ENCODE measurements around the gene OR10P1.

DNA sequence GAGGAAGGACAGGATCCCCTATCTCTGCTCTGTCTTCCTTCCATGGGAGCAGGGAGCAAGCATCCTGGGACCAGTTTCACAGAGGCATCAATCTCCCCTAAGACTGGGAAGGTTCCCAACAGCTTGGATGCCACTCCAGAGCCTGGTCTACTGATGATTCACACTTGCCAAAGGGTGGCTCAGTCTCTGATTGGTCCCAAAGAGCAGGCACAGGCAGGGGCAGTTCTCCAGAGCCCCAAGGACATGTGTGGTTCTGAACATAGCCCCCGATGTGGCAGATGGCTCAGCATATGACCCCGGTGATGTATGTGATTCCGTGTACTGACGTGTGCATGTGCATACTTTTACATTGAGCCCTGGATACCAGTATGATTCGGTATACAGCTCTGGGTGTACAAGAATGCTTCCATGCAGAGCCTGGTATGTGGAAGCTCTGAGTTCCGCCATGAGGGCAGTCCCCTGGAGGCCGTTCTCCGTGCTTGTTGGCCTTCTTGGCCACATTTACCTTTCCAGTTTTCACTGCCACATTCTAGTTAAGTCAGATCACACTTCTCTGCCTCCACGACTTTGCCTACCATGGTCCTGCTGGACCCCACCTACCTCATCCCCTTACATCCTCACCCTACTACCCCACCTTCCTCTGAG, 49.8 kb downstream of the OR10P1 start:
- TF ChIP-seq, protein P1, sequence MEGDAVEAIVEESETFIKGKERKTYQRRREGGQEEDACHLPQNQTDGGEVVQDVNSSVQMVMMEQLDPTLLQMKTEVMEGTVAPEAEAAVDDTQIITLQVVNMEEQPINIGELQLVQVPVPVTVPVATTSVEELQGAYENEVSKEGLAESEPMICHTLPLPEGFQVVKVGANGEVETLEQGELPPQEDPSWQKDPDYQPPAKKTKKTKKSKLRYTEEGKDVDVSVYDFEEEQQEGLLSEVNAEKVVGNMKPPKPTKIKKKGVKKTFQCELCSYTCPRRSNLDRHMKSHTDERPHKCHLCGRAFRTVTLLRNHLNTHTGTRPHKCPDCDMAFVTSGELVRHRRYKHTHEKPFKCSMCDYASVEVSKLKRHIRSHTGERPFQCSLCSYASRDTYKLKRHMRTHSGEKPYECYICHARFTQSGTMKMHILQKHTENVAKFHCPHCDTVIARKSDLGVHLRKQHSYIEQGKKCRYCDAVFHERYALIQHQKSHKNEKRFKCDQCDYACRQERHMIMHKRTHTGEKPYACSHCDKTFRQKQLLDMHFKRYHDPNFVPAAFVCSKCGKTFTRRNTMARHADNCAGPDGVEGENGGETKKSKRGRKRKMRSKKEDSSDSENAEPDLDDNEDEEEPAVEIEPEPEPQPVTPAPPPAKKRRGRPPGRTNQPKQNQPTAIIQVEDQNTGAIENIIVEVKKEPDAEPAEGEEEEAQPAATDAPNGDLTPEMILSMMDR (IDR thresholded peaks at IDR 0.05; ENCODE audit: low read depth, low read length, poor library complexity, severe bottlenecking): no peak
- TF ChIP-seq EZH2phosphoT487 (IDR thresholded peaks at IDR 0.05; ENCODE audit: borderline replicate concordance, low read length): no peak
